ENCODE measurements around the gene MED15.
"Not testable (repeated sequence)": the region's sequence is repeated elsewhere in the genome, so short reads cannot be mapped to it uniquely, and the experiment has no call there.

Gene MED15

GRCh38 chr22:20494978-20495860 lies 12.2 kb upstream of the MED15 start, which contains the start of gene KLHL22:
TSS of gene KLHL22 (minus strand) at chr22:20495795. CDS start at chr22:20489211, 6,584 bp downstream.
- Mint-ChIP-seq H3K4me3 (peak within 1 kb of the TSS; percentile 87), H3K36me3 (ENCODE audit: low read depth) (no peaks in the 10 kb centered on the region), H3K27me3 (no peaks in the 10 kb centered on the region), H3K27ac (peak within 1 kb of the TSS; percentile 84), H3K4me1 (ENCODE audit: low read depth) (peaks cover 44% of the 10 kb centered on the region), H3K9me3 (no peaks in the 10 kb centered on the region)

GRCh38 chr22:20495861-20496681 lies 11.3 kb upstream of the MED15 start:
- Mint-ChIP-seq H3K9me3 (no peaks in the 10 kb centered on the region), H3K36me3 (ENCODE audit: low read depth) (no peaks in the 10 kb centered on the region), H3K27me3 (no peaks in the 10 kb centered on the region), H3K4me1 (ENCODE audit: low read depth) (peaks cover 35% of the 10 kb centered on the region), H3K27ac (peak overlapping the region; percentile 77), H3K4me3 (peak overlapping the region; percentile 85)

GRCh38 chr22:20497426-20497825 lies 10.0 kb upstream of the MED15 start:
- Mint-ChIP-seq H3K36me3 (ENCODE audit: low read depth) (no peaks in the 10 kb centered on the region), H3K27me3 (no peaks in the 10 kb centered on the region), H3K4me3 (no peak overlapping the region), H3K4me1 (ENCODE audit: low read depth) (peaks cover 24% of the 10 kb centered on the region), H3K9me3 (no peaks in the 10 kb centered on the region), H3K27ac (no peak overlapping the region)

- H3K27me3 Mint-ChIP-seq, result no peaks in the 10 kb centered on the region
- no peaks in the 10 kb centered on the region for H3K9me3 Mint-ChIP-seq
- H3K4me1 Mint-ChIP-seq (ENCODE audit: low read depth), result peaks cover 16% of the 10 kb centered on the region
- peak overlapping the region; percentile 50 for H3K27ac Mint-ChIP-seq
- H3K4me3 Mint-ChIP-seq, result no peak overlapping the region
- H3K36me3 Mint-ChIP-seq (ENCODE audit: low read depth), result no peaks in the 10 kb centered on the region
These were observed 8.5 kb upstream of the MED15 start for GRCh38 chr22:20498913-20499312.

GRCh38 chr22:20499769-20500168 lies 7.6 kb upstream of the MED15 start:
- H3K4me1 Mint-ChIP-seq (ENCODE audit: low read depth), result peaks cover 8% of the 10 kb centered on the region
- no peaks in the 10 kb centered on the region for H3K27me3 Mint-ChIP-seq
- H3K27ac Mint-ChIP-seq, result no peak overlapping the region
- H3K9me3 Mint-ChIP-seq, result no peaks in the 10 kb centered on the region
- no peaks in the 10 kb centered on the region for H3K36me3 Mint-ChIP-seq (ENCODE audit: low read depth)
- no peak overlapping the region for H3K4me3 Mint-ChIP-seq

GRCh38 chr22:20503816-20504215 lies 3.6 kb upstream of the MED15 start:
- Mint-ChIP-seq H3K36me3 (ENCODE audit: low read depth) (peaks cover 11% of the 10 kb centered on the region), H3K27me3 (no peaks in the 10 kb centered on the region), H3K4me3 (no peak overlapping the region), H3K4me1 (ENCODE audit: low read depth) (peaks cover 11% of the 10 kb centered on the region), H3K9me3 (no peaks in the 10 kb centered on the region), H3K27ac (no peak overlapping the region)

GRCh38 chr22:20504293-20504922 lies 3.0 kb upstream of the MED15 start:
- H3K27me3 Mint-ChIP-seq, H3K4me3 Mint-ChIP-seq, H3K27ac Mint-ChIP-seq, H3K9me3 Mint-ChIP-seq: not testable (repeated sequence)
- H3K36me3 Mint-ChIP-seq (ENCODE audit: low read depth), result peaks cover 15% of the 10 kb centered on the region
- H3K4me1 Mint-ChIP-seq (ENCODE audit: low read depth), result peaks cover 17% of the 10 kb centered on the region

GRCh38 chr22:20506543-20507252 lies 712 bp upstream of the MED15 start:
- Mint-ChIP-seq H3K4me1 (ENCODE audit: low read depth) (peaks cover 40% of the 10 kb centered on the region), H3K27me3 (no peaks in the 10 kb centered on the region), H3K36me3 (ENCODE audit: low read depth) (peaks cover 30% of the 10 kb centered on the region), H3K9me3 (no peaks in the 10 kb centered on the region), H3K27ac (peak overlapping the region; percentile 95), H3K4me3 (peak overlapping the region; percentile 91)

GRCh38 chr22:20508067-20508755 lies 801 bp downstream of the MED15 start:
- Mint-ChIP-seq H3K4me1 (ENCODE audit: low read depth) (peaks cover 48% of the 10 kb centered on the region), H3K27ac (peak overlapping the region; percentile 95), H3K4me3 (peak overlapping the region; percentile 91), H3K36me3 (ENCODE audit: low read depth) (peaks cover 37% of the 10 kb centered on the region)
- not testable (repeated sequence) for H3K9me3 Mint-ChIP-seq, H3K27me3 Mint-ChIP-seq

- Mint-ChIP-seq H3K27ac (peak overlapping the region; percentile 95), H3K36me3 (ENCODE audit: low read depth) (peaks cover 42% of the 10 kb centered on the region), H3K4me1 (ENCODE audit: low read depth) (peaks cover 55% of the 10 kb centered on the region), H3K27me3 (no peaks in the 10 kb centered on the region), H3K9me3 (no peaks in the 10 kb centered on the region), H3K4me3 (peak overlapping the region; percentile 91)
These were observed 1.4 kb downstream of the MED15 start for GRCh38 chr22:20508815-20509271.

GRCh38 chr22:20509344-20510047 lies 2.1 kb downstream of the MED15 start:
- Mint-ChIP-seq H3K4me1 (ENCODE audit: low read depth) (peaks cover 61% of the 10 kb centered on the region), H3K27me3 (no peaks in the 10 kb centered on the region), H3K4me3 (peak overlapping the region; percentile 91), H3K9me3 (no peaks in the 10 kb centered on the region), H3K36me3 (ENCODE audit: low read depth) (peaks cover 48% of the 10 kb centered on the region), H3K27ac (peak overlapping the region; percentile 95)

- Mint-ChIP-seq H3K27me3 (no peaks in the 10 kb centered on the region), H3K27ac (peak overlapping the region; percentile 49), H3K4me3 (peak overlapping the region; percentile 51), H3K36me3 (ENCODE audit: low read depth) (peaks cover 55% of the 10 kb centered on the region), H3K4me1 (ENCODE audit: low read depth) (peaks cover 70% of the 10 kb centered on the region), H3K9me3 (no peaks in the 10 kb centered on the region)
These were observed 3.6 kb downstream of the MED15 start for GRCh38 chr22:20510811-20511577.
